ENCODE results near the gene APCDD1.

Gene APCDD1

GRCh38 chr18:10453806-10454680, at the start of gene APCDD1:
Gene APCDD1, plus strand, starts transcription at chr18:10454635. Its CDS starts 347 bp downstream, at chr18:10454982.
- DNase-seq: no peak

GRCh38 chr18:10405014-10405493, 49.4 kb upstream of the APCDD1 start:
- DNase-seq: no peak

- no peak for DNase-seq
These were observed 48.4 kb upstream of the APCDD1 start for GRCh38 chr18:10405816-10406663.

DNA sequence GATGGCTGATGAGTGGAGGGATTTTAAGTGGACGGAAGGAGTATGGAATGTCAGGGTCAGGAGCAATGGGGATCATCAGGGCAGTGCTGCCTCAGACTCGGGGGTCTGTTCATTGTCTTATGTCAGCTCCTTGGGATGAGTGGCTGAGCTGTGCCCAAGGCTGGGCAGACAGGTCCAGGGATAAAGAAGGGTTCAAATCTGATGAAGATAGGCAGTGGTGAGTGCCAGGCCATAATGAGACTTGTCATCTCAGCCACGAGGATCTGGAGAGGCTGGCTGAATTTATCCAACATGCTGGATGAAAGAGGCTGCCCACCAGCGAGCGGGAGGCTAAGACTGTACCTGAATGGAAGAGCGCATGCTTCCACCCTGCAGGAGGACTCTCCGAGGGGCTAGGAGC, 46.3 kb upstream of the APCDD1 start:
- no peak for DNase-seq

GRCh38 chr18:10409041-10409440, 45.4 kb upstream of the APCDD1 start:
- no peak for DNase-seq

GRCh38 chr18:10410472-10411308, 43.7 kb upstream of the APCDD1 start:
- DNase-seq: no peak

GRCh38 chr18:10412933-10413332, 41.5 kb upstream of the APCDD1 start:
- DNase-seq: no peak

GRCh38 chr18:10413722-10414121, 40.7 kb upstream of the APCDD1 start:
- no peak for DNase-seq

- no peak for DNase-seq
These were observed 40.1 kb upstream of the APCDD1 start for GRCh38 chr18:10414293-10414842.

- DNase-seq: no peak
These were observed 38.4 kb upstream of the APCDD1 start for GRCh38 chr18:10416065-10416464.

DNA sequence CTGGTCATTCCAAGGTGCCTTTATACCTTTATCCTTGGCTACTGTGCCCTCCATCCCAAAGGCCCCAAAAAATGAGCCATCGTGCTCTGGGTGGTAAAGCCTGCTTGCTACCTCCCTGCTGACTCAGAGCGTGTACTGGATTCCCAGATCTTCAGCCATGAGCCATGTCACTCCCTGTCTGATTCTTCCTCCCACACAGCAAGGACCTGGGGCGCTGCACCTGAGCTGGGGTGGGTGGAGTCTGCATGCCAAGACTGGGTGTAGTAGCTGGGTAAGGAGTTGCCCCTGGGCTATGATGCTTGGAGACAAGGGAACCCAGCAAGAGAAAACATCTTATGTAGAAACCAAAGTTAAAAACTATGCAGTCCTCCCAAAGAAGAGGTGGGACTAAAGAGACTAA, 37.2 kb upstream of the APCDD1 start:
- no peak for DNase-seq

DNA sequence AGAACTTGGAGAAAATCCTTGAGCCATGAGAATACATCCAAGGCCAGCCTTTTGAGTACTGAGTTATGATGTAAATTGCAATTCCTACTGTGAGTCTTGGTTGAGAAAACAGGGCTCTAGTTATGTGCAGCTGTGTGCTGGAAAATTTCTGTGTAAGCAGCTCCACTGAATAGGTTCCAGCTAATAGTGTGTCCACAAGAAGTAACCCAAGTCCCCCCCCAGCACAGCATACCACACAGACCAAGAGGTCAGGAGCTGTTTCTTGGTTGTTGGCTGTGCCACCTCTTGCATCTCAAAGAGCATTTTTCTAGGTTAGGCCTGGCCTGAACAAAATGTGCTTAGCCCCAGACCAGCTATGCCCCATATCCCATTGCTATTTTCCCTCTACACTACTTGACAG, 36.8 kb upstream of the APCDD1 start:
- DNase-seq: no peak

- DNase-seq: no peak
These were observed 35.6 kb upstream of the APCDD1 start for GRCh38 chr18:10418836-10419235.

DNA sequence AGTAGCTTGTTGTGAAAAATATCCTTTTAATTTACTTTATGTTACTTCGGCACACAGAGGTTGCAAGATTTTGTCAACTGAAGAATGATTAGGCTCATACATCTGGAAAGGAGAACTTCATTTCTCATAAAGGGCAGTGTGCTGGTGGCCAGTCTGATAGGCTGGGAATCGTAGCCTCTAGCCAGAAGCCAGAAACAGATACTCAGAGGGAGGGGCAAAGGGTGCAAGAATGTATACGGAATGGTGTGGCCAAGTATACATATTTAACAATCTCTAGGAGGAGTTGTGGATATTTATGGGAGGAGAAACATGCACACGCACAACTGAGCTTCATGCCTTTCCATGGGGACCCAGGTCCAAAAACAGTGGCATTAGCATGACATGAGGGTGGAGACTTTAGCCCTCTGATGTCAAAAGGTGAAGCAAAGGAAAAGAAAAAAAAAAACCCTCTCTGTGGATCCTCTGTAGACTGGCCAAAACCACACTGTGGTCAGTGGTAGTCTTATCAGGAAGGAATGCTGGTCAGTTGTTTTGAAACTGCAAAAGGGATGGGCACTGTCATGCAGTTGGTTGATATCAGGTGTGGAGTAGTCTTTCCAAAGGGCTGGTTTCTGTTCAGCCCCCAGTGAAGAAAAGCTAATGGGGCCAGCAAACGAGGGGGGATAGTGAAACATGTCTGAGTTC, 34.9 kb upstream of the APCDD1 start:
- DNase-seq: no peak

DNA sequence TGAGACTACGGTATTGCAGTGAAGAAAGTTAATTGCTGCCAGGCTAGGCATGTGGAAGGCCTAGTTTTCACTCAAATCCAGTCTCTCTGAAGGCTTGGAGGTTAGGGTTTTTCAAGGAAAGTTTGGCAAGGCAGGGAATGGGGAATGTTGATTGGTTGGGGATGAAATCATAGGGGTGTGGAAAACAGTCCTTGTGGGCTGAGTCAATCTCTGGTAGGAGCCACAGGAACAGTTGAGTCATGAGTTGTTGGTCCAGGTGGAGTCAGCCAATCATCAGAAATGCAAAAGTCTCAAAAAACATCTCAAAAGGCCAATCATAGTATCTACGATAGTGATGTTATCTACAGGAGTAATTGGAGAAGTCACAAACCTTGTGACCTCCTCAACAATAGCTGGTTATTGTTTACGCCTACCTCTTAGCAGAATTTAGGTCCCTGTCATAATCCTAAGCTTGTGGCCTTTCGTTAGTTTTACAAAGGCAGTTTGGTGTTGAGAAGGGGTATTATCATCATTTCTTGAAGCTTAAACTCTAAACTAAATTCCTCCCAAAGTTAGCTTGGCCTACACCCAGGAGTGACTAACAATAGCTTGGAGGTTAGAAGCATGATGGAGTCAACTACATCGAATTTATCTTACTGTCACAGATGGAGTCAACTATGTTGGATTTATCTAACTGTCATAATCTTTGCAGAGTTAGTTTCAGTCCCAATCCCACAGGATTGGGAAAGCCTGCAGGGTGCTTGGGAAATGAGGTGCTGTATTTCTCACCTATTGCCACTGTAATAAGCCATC, 33.7 kb upstream of the APCDD1 start:
- DNase-seq: no peak

DNA sequence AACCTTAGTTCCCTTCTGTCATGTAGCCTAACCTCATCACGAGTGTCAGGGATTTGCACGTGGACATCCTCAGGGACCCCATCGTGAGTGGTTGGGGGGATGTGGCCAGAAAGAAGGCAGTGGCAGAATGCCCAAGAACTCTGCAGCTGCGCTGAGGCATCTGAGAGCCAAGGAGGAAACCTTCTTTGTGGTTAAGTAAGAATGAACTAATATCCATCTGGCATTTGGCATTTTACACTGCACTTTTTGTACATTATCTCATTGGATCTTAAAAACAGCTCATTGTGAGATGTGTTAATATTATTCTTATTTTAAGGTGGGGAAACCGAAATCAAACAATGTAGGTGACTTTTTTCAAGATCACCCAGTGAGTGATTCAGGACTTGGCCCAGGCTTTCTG, 32.6 kb upstream of the APCDD1 start:
- DNase-seq: no peak

GRCh38 chr18:10422731-10423130, 31.7 kb upstream of the APCDD1 start:
- DNase-seq: no peak

DNA sequence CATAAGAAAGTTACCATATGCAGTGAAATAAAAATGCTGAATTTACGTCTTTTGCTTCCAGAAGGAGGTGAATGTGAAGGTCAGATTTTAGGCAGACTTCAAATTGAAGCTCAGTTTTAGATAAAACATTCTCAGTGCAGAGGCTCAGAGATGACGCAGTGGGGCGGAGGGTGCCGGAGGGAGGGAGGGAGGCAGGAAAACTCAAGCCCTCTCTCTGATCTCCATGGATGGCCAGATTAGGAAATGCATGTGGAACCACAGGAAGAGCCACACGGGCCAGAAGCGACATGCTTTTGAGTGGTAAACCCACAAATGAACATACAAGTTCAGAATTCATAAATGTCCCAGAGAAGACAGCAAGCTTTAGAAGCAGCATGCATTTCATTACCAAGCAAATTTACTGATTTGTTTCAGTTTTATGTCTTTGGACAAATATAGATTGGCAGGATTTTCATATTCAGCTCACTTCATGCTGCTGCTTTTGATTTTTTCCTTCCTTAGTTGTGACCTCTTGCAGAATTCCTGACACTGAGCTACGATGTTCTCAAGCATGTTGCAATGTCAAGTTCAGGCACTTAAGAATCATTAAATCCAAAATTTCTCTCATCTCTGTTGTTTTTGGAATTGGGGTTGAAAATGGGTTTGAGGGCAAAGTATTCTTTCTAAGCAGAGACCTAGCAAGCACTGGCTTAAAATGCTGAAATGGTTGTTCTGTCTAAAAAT, 29.7 kb upstream of the APCDD1 start:
- DNase-seq: no peak

DNA sequence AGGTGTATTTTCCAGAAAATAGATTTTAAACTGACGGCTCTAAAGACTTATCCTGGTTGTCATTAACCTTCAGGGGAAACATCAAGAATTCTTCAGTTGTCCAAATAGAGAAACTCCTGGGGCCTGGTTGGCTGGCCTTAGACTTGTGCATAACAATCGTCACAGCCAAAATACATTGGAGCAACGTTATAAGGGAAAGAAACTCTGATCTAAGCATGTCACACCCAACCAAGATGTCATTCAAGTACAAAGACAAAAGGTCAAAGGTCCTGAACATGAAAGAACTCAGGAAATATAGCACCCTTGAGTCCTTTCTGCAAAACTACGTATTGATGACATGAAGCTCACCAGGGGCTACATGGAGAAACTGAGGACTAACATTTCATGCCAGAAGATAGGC, 23.8 kb upstream of the APCDD1 start:
- DNase-seq: no peak

GRCh38 chr18:10431680-10432079, 22.8 kb upstream of the APCDD1 start:
- no peak for DNase-seq
